SH-SY5Y (cell line): Measurements from ENCODE around the gene MEIS2.

Experiments
- GATA2 ChIP-seq: IDR thresholded peaks from 2 replicates; pipeline ENCODE4 v1.6.1; 2011; ENCODE audit warnings: mild to moderate bottlenecking, low read depth, low read length
- GATA3 ChIP-seq: IDR thresholded peaks from 2 replicates; pipeline ENCODE4 v1.6.1; 2011; ENCODE audit warnings: low read depth, mild to moderate bottlenecking, low read length, moderate library complexity

- TF ChIP-seq GATA3 (no peak), GATA2 (no peak)
Measured at GRCh38 chr15:36911322-36911944, 188.9 kb downstream of the MEIS2 start.
